Progenitor cell of endocrine pancreas (in vitro differentiated cells): ENCODE data around the gene UROD. TPM values are rescaled to one million over a fixed set of nuclear protein-coding genes. Genes with fewer than 3 reads are reported as not detected.
A peak's percentile ranks its signal among the peaks of the same experiment; 100 is the strongest.

Source experiments
- DNase-seq: peaks from one replicate; pipeline ENCODE4 v3.0.0; 2021; ENCODE audit warnings: low spot score; ENCODE audit not compliant: unreplicated experiment
- H3K27ac Mint-ChIP-seq: 2 replicates; pipeline ENCODE4 v1.8.0; 2021; ENCODE audit warnings: mild to moderate bottlenecking, moderate library complexity, mixed read lengths
- H3K27me3 Mint-ChIP-seq: 2 replicates; pipeline ENCODE4 v1.8.0; 2021; ENCODE audit warnings: mixed read lengths
- H3K36me3 Mint-ChIP-seq: 2 replicates; pipeline ENCODE4 v1.8.0; 2022; ENCODE audit warnings: mixed read lengths; ENCODE audit not compliant: insufficient read depth
- H3K4me1 Mint-ChIP-seq: 2 replicates; pipeline ENCODE4 v1.8.0; 2021; ENCODE audit warnings: low read depth, mixed read lengths
- H3K4me3 Mint-ChIP-seq: 2 replicates; pipeline ENCODE4 v1.8.0; 2021; ENCODE audit warnings: low read depth, mild to moderate bottlenecking, moderate library complexity, mixed read lengths
- H3K9me3 Mint-ChIP-seq: 2 replicates; pipeline ENCODE4 v1.8.0; 2021; ENCODE audit warnings: low read depth, mixed read lengths
- CTCF ChIP-seq: fragments of 200-600 bp; sonication (generic); IDR thresholded peaks from one replicate; pipeline ENCODE4 v1.5.0; 2021; ENCODE audit warnings: antibody characterized with exemption, mild to moderate bottlenecking; ENCODE audit not compliant: unreplicated experiment
- long read RNA-seq: library from polyadenylated mRNA; unstranded; transcript quantifications from one replicate; pipeline ENCODE4 v2.0.0, GENCODE V29; 2020
- total RNA-seq: library from RNA; stranded (reverse); gene quantifications from 2 replicates; pipeline ENCODE4 v1.2.1, GENCODE V29; 2021

The UROD gene
- 61.5 and 64.4 TPM in 2 replicates for total RNA-seq
- long read RNA-seq, transcript UROD-201 (10 exons, 1,300 nt), result major isoform, 77 of 155 reads
- long read RNA-seq, partial matches to known transcripts, result 22 of 155 reads
- long read RNA-seq, other reads (novel, unspliced or antisense), result 54 of 155 reads

GRCh38 chr1:45011837-45012638 is at the start of gene UROD:
Gene UROD (plus strand): TSS chr1:45012254. CDS start chr1:45012266, 12 bp downstream.
- Mint-ChIP-seq H3K36me3 (peaks cover 4% of the 10 kb centered on the region), H3K4me3 (peak within 1 kb of the TSS; percentile 74), H3K27ac (peak within 1 kb of the TSS; percentile 93), H3K9me3 (no peaks in the 10 kb centered on the region), H3K27me3 (no peaks in the 10 kb centered on the region), H3K4me1 (peaks cover 27% of the 10 kb centered on the region)
- peak; percentile 74 for DNase-seq
- TF ChIP-seq CTCF, result no peak

GRCh38 chr1:44962729-44963128 is 49.3 kb upstream of the UROD start:
- no peak for TF ChIP-seq CTCF
- no peaks in the 10 kb centered on the region for H3K4me1 Mint-ChIP-seq
- no peaks in the 10 kb centered on the region for H3K27me3 Mint-ChIP-seq
- no peaks in the 10 kb centered on the region for H3K9me3 Mint-ChIP-seq
- no peak overlapping the region for H3K4me3 Mint-ChIP-seq
- H3K27ac Mint-ChIP-seq, result no peak overlapping the region
- H3K36me3 Mint-ChIP-seq, result no peaks in the 10 kb centered on the region
- no peak for DNase-seq

- no peaks in the 10 kb centered on the region for H3K9me3 Mint-ChIP-seq
- DNase-seq, result no peak
- H3K4me3 Mint-ChIP-seq, result no peak overlapping the region
- no peaks in the 10 kb centered on the region for H3K36me3 Mint-ChIP-seq
- H3K4me1 Mint-ChIP-seq, result no peaks in the 10 kb centered on the region
- no peak overlapping the region for H3K27ac Mint-ChIP-seq
- no peaks in the 10 kb centered on the region for H3K27me3 Mint-ChIP-seq
- TF ChIP-seq CTCF, result no peak
Observed at GRCh38 chr1:44964396-44964795, 47.7 kb upstream of the UROD start.

DNA sequence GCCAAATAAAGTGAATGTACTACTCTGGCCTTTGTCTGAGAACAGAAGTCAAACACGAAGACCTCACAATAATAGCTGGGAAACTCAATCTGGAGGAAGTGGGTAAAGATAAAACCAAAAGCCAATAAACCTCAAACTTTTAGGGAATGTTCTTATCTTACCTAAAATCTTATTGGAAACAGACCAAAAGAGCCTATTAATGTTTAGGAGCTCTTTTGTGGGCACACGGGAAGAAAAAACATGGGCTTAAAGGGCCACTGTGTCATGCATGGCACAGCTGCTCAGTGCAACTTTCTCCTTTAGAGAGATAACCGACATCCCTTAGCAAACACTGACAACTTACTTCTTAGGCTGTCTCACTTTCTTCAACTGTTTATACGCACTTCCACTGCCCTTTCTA is 41.7 kb upstream of the UROD start:
- H3K36me3 Mint-ChIP-seq, result peaks cover 2% of the 10 kb centered on the region
- TF ChIP-seq CTCF, result no peak
- H3K27me3 Mint-ChIP-seq, result no peaks in the 10 kb centered on the region
- no peaks in the 10 kb centered on the region for H3K9me3 Mint-ChIP-seq
- H3K27ac Mint-ChIP-seq, result no peak overlapping the region
- H3K4me3 Mint-ChIP-seq, result no peak overlapping the region
- H3K4me1 Mint-ChIP-seq, result peaks cover 12% of the 10 kb centered on the region
- no peak for DNase-seq

DNA sequence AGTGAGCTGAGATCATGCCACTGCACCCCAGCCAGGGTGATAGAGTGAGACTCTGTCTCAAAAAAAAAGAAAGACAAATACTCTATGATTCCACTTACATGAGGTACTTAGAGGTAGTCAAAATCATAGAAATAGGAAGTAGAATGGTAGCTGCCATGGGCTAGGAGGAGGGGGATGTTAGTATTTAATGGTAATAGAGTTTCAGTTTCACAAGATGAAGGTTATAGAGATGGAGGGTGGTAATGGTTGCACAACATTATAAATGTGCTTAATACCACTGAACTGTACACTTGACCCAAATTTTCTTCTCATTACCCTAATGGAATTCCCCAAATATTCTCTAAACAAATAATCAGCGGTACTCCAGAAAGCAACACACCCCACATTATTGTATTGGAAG is 38.4 kb upstream of the UROD start:
- Mint-ChIP-seq H3K4me1 (peaks cover 12% of the 10 kb centered on the region), H3K36me3 (peaks cover 28% of the 10 kb centered on the region), H3K4me3 (no peak overlapping the region), H3K27ac (no peak overlapping the region), H3K9me3 (peaks cover 16% of the 10 kb centered on the region), H3K27me3 (no peaks in the 10 kb centered on the region)
- no peak for DNase-seq
- TF ChIP-seq CTCF, result no peak
